GM19452 (cell line): ENCODE results near the gene NT5DC2.

Experiments
- ATAC-seq: cut with Tn5 transposase; IDR thresholded peaks from one replicate; pipeline ENCODE4 v1.9.1; 2021; ENCODE audit not compliant: unreplicated experiment

The NT5DC2 gene

GRCh38 chr3:52490035-52490938, 43.4 kb downstream of the NT5DC2 start:
- no peak for ATAC-seq

- ATAC-seq, result no peak
Measured at GRCh38 chr3:52489453-52489852, 44.2 kb downstream of the NT5DC2 start.

GRCh38 chr3:52488746-52489145, 44.9 kb downstream of the NT5DC2 start:
- no peak for ATAC-seq

DNA sequence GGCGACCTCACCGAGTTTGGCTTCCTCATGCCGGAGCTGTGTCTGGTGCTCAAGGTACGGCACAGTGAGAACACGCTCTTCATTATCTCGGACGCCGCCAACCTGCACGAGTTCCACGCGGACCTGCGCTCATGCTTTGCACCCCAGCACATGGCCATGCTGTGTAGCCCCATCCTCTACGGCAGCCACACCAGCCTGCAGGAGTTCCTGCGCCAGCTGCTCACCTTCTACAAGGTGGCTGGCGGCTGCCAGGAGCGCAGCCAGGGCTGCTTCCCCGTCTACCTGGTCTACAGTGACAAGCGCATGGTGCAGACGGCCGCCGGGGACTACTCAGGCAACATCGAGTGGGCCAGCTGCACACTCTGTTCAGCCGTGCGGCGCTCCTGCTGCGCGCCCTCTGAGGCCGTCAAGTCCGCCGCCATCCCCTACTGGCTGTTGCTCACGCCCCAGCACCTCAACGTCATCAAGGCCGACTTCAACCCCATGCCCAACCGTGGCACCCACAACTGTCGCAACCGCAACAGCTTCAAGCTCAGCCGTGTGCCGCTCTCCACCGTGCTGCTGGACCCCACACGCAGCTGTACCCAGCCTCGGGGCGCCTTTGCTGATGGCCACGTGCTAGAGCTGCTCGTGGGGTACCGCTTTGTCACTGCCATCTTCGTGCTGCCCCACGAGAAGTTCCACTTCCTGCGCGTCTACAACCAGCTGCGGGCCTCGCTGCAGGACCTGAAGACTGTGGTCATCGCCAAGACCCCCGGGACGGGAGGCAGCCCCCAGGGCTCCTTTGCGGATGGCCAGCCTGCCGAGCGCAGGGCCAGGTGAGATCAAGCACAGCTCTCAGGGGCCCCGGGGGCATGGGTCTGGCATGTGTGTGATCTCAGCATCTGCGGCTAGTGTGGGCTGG, 45.6 kb downstream of the NT5DC2 start:
- ATAC-seq, result no peak

DNA sequence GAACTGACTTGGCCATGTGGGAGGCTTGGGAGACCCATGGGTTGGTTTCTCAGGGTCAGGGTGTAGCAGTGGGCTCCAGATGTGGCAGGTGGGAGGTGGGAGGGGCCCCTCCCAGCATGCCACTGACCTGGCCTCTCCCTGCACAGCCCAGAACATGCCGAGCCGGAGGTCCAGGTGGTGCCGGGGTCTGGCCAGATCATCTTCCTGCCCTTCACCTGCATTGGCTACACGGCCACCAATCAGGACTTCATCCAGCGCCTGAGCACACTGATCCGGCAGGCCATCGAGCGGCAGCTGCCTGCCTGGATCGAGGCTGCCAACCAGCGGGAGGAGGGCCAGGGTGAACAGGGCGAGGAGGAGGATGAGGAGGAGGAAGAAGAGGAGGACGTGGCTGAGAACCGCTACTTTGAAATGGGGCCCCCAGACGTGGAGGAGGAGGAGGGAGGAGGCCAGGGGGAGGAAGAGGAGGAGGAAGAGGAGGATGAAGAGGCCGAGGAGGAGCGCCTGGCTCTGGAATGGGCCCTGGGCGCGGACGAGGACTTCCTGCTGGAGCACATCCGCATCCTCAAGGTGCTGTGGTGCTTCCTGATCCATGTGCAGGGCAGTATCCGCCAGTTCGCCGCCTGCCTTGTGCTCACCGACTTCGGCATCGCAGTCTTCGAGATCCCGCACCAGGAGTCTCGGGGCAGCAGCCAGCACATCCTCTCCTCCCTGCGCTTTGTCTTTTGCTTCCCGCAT, 46.4 kb downstream of the NT5DC2 start:
- no peak for ATAC-seq

- ATAC-seq, result no peak
Measured at GRCh38 chr3:52484680-52485461, 48.8 kb downstream of the NT5DC2 start.

GRCh38 chr3:52483577-52484381, 49.9 kb downstream of the NT5DC2 start:
- ATAC-seq, result no peak

GRCh38 chr3:52483081-52483480, 50.6 kb downstream of the NT5DC2 start:
- no peak for ATAC-seq

- ATAC-seq, result no peak
Measured at GRCh38 chr3:52481819-52482521, 51.7 kb downstream of the NT5DC2 start.

- no peak for ATAC-seq
Measured at GRCh38 chr3:52480768-52481715, 52.6 kb downstream of the NT5DC2 start.

- ATAC-seq, result no peak
Measured at GRCh38 chr3:52479877-52480575, 53.6 kb downstream of the NT5DC2 start.

GRCh38 chr3:52479037-52479876, 54.4 kb downstream of the NT5DC2 start:
- no peak for ATAC-seq

- ATAC-seq, result no peak
Measured at GRCh38 chr3:52477796-52478095, 55.9 kb downstream of the NT5DC2 start.

DNA sequence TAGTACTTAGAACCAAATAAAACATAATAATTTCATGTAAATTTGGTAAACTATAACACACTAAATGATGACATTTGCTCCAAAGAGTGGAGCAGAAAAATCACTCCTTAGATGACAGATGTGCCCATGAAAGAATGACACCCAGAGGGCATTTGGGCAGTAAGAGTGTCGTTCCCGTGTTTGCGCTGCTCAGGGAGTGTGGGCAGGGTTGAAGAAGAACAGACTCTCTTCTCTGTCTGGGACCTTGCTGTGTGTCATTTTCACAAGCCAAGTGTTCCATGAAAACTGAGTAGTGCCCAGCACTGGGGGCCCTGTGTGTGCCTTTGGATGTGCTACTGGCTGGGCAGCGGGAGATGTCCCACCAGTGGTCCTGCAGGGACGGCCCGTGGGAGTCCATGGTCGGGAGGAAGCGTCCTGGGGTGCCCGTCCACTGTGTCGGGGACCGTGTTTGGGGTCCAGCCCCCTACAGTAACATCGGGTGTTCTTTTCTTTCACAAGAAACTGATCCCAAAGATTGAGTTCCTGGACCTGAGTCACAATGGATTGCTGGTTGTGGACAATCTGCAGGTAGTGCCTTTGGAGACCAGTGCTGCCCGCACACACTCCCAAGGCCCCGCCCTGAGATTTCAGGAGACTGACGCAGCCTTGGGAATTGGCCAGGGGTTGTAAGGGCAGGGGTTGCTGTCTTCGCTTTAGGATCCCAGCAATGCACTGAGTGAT, 56.4 kb downstream of the NT5DC2 start:
- ATAC-seq, result no peak
